Spleen (tissue), 7 donors: ENCODE results near the gene MAP3K19.

Experiments used
- POLR2A ChIP-seq, 3 donors: fragments of 450-650 bp; IDR thresholded peaks; one replicate each; pipeline ENCODE4 v1.5.1; 2017; ENCODE audit warnings: antibody characterized with exemption in 3 of 3, mild to moderate bottlenecking in 1 of 3
- POLR2AphosphoS5 ChIP-seq, 3 donors: sonication (generic); formaldehyde crosslinking; IDR thresholded peaks; one replicate each; pipeline ENCODE4 v1.5.1; 2017; ENCODE audit warnings: antibody characterized with exemption in 3 of 3
- TF ChIP-seq, protein P1 (sequence below), 11 experiments: fragments of 200-600 bp in 7 of 11; fragments of 450-650 bp in 4 of 11; sonication (generic) in 4 of 11; IDR thresholded peaks in 8 of 11; conservative IDR thresholded peaks in 3 of 11; 1 replicate in 7 of 11; 2 replicates in 4 of 11; pipeline versions ENCODE4 v1.4.0 to v1.8.0; 2016 to 2021; ENCODE audit warnings: antibody characterized with exemption in 11 of 11, inconsistent platforms in 4 of 11, mild to moderate bottlenecking in 1 of 11
- donor health status: DM: no; HTN: no; CAD: no; lungs with moderate emphysema.
- donor health status: DM: no; HTN: no; CAD: no.
- donor health status: DM: no; HTN: no; CAD: no.

DNA sequence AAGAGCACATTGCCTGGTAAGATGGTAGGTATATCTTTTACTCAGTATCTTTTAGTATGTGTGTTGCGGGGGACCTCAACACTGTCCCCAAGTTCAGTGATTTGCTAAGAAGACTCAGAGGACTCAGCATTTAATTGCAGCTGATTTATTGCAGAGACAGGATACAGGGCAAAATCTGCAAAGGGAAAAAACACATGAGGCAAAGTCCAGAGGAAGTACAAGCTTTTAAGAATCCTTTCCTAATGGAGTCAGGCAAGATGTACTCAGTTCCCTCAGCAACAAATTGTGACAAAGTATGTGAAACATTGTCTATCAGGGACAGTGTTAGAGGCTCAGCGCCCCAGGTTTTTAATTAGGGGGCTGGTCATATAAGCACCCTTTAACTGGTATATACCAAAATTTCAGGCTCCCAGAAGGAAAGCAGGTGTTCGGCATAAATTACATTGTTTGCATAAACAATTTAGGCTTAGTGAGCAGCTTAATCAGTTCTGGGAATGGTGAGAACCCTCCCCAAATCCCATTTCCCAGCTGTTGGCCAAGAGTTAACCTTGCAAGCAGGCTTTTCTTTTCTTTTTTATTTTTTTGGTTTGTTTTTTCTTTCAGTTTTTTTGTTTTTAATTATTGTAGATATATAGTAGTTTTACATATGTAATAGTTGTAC, 46.6 kb upstream of the MAP3K19 start:
- TF ChIP-seq, protein P1, sequence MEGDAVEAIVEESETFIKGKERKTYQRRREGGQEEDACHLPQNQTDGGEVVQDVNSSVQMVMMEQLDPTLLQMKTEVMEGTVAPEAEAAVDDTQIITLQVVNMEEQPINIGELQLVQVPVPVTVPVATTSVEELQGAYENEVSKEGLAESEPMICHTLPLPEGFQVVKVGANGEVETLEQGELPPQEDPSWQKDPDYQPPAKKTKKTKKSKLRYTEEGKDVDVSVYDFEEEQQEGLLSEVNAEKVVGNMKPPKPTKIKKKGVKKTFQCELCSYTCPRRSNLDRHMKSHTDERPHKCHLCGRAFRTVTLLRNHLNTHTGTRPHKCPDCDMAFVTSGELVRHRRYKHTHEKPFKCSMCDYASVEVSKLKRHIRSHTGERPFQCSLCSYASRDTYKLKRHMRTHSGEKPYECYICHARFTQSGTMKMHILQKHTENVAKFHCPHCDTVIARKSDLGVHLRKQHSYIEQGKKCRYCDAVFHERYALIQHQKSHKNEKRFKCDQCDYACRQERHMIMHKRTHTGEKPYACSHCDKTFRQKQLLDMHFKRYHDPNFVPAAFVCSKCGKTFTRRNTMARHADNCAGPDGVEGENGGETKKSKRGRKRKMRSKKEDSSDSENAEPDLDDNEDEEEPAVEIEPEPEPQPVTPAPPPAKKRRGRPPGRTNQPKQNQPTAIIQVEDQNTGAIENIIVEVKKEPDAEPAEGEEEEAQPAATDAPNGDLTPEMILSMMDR (IDR thresholded peaks at IDR 0.05 in 8 of 11, conservative IDR thresholded peaks at IDR 0.05 in 3 of 11): no peak
- TF ChIP-seq POLR2AphosphoS5 (IDR thresholded peaks at IDR 0.05) (no peak), POLR2A (IDR thresholded peaks at IDR 0.05) (no peak)
